Measurements from ENCODE around the gene SPN.

Gene SPN

DNA sequence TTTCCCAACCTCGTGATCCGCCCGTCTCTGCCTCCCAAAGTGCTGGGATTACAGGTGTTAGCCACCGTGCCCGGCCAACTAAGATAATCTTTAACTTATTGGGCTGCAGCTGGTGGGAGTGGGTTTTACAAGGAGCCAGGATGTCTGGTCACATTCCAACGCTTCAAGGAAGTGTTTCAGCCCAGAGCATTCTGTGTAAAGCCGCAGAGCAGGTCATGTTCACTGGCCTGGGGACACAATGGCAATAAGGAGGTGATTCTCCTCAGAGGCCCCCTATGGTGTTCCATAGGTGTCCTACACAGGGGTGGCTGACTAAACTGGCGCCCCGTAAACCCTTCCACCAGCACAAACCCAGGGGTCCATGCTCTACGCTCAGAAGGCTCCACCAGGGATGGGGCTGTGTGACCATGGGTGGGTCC, 17.1 kb downstream of the SPN start:
- DNase-seq, result peak; percentile 77
- peaks cover 2% of the 10 kb centered on the region for H3K4me1 ChIP-seq (ENCODE audit: control insufficient read depth, low read depth, low read length)

DNA sequence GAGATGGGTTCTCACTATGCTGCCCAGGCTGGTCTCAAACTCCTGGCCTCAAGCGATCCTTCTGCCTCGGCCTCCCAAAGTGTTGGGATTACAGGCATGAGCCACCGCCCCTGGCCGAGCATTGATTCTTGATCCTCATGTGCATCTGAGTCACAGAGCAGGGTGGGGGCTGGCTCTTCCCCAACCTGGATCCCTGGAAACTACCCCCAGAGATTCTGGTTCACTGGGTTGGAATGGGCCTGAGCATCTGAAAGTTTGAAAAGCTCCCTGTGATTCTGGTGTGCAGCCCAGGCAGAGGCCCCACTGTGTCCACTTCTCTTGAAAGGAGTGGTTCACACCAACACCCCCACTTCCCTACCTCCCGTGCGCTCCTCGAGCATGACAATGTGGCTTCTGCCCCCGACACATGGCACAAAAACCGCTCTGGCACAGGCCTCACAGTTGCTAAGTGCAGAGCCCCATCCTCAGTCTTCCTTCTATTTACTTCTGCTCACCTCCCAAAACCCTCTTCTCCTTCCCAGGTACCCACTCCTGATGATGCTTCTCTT, 20.6 kb downstream of the SPN start:
- no peak overlapping the region for H3K18ac ChIP-seq (ENCODE audit: low read length)
- H2BK5ac ChIP-seq (ENCODE audit: low read length), result no peak overlapping the region
- no peaks in the 10 kb centered on the region for H3K27me3 ChIP-seq (ENCODE audit: insufficient read depth, low read length, poor library complexity)
- H3K23ac ChIP-seq (ENCODE audit: low read length), result no peak overlapping the region
- no peak overlapping the region for H3K4me2 ChIP-seq (ENCODE audit: low read length)
- no peak overlapping the region for H3K27ac ChIP-seq (ENCODE audit: low read depth, low read length)
- no peak overlapping the region for H2BK120ac ChIP-seq (ENCODE audit: low read depth, low read length)
- no peak overlapping the region for H3K4ac ChIP-seq (ENCODE audit: low read depth, low read length)
- H3K79me2 ChIP-seq (ENCODE audit: control insufficient read depth, insufficient read depth, low read length), result peaks cover 11% of the 10 kb centered on the region
- no peak overlapping the region for H4K5ac ChIP-seq (ENCODE audit: low read length)
- H3K4me1 ChIP-seq (ENCODE audit: control insufficient read depth, low read depth, low read length), result peaks cover 1% of the 10 kb centered on the region
- H3K9ac ChIP-seq (ENCODE audit: low read length), result no peak overlapping the region
- H3K56ac ChIP-seq (ENCODE audit: low read length), result no peak overlapping the region
- no peak for DNase-seq
- H3K36me3 ChIP-seq (ENCODE audit: control insufficient read depth, insufficient read depth, low read length), result peaks cover 3% of the 10 kb centered on the region
- H4K8ac ChIP-seq (ENCODE audit: low read depth, low read length), result no peak overlapping the region
- peaks cover 4% of the 10 kb centered on the region for H3K79me1 ChIP-seq (ENCODE audit: low read length)
- WGBS (ENCODE audit: extremely low coverage, insufficient coverage, low lambda C conversion rate), result no CpG with 5 or more reads among the region's 9 CpGs
- H3K4me3 ChIP-seq (ENCODE audit: low read length), result no peak overlapping the region
- no peak overlapping the region for H2AK5ac ChIP-seq (ENCODE audit: low read length)
- no peak overlapping the region for H2BK15ac ChIP-seq (replicated peaks; ENCODE audit: low read depth)

More for the DNA sequence above, 17.1 kb downstream of the SPN start:
- Histone ChIP-seq H3K56ac (ENCODE audit: low read length) (peak overlapping the region; percentile 71), H2BK15ac (replicated peaks; ENCODE audit: low read depth) (no peak overlapping the region), H4K8ac (ENCODE audit: low read depth, low read length) (no peak overlapping the region), H2BK120ac (ENCODE audit: low read depth, low read length) (no peak overlapping the region), H3K36me3 (ENCODE audit: control insufficient read depth, insufficient read depth, low read length) (peaks cover 3% of the 10 kb centered on the region), H3K27me3 (ENCODE audit: insufficient read depth, low read length, poor library complexity) (no peaks in the 10 kb centered on the region), H3K9ac (ENCODE audit: low read length) (peak overlapping the region; percentile 8), H3K23ac (ENCODE audit: low read length) (peak overlapping the region; percentile 66), H3K79me1 (ENCODE audit: low read length) (peaks cover 2% of the 10 kb centered on the region), H4K5ac (ENCODE audit: low read length) (no peak overlapping the region), H2AK5ac (ENCODE audit: low read length) (peak overlapping the region; percentile 74), H3K18ac (ENCODE audit: low read length) (peak overlapping the region; percentile 19), H2BK5ac (ENCODE audit: low read length) (peak overlapping the region; percentile 13), H3K4me3 (ENCODE audit: low read length) (no peak overlapping the region), H3K4me2 (ENCODE audit: low read length) (no peak overlapping the region), H3K79me2 (ENCODE audit: control insufficient read depth, insufficient read depth, low read length) (peaks cover 9% of the 10 kb centered on the region), H3K4ac (ENCODE audit: low read depth, low read length) (peak overlapping the region; percentile 56), H3K27ac (ENCODE audit: low read depth, low read length) (peak overlapping the region; percentile 71)
- WGBS (ENCODE audit: extremely low coverage, insufficient coverage, low lambda C conversion rate), result no CpG with 5 or more reads among the region's 10 CpGs

DNA sequence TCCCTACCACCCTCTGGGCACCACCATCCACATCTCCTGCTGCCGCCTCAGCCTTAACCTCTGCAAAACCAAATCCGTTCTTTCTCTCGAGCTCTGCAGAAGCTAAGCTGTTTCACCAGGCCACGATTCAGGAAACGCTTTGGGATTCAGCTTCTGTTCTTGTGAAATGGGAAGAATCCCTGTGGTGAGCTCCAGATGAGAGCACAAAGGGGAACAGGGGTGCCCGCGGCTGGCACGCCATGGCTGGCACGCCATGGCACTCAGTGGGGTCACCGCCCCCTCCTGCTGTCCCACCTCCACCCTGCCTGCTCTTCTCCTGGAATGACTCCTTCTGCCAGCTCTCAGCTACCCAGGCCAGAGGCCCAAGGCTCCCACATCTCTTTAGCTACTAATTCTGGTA, 21.6 kb downstream of the SPN start:
- Histone ChIP-seq H4K8ac (ENCODE audit: low read depth, low read length) (no peak overlapping the region), H3K79me2 (ENCODE audit: control insufficient read depth, insufficient read depth, low read length) (peaks cover 11% of the 10 kb centered on the region), H3K79me1 (ENCODE audit: low read length) (peaks cover 4% of the 10 kb centered on the region), H3K4me3 (ENCODE audit: low read length) (no peak overlapping the region), H3K56ac (ENCODE audit: low read length) (no peak overlapping the region), H3K9ac (ENCODE audit: low read length) (no peak overlapping the region), H2AK5ac (ENCODE audit: low read length) (no peak overlapping the region), H4K5ac (ENCODE audit: low read length) (no peak overlapping the region), H2BK5ac (ENCODE audit: low read length) (no peak overlapping the region), H3K4me2 (ENCODE audit: low read length) (no peak overlapping the region), H3K4me1 (ENCODE audit: control insufficient read depth, low read depth, low read length) (no peaks in the 10 kb centered on the region), H3K4ac (ENCODE audit: low read depth, low read length) (no peak overlapping the region), H2BK15ac (replicated peaks; ENCODE audit: low read depth) (no peak overlapping the region), H3K36me3 (ENCODE audit: control insufficient read depth, insufficient read depth, low read length) (peaks cover 3% of the 10 kb centered on the region), H2BK120ac (ENCODE audit: low read depth, low read length) (no peak overlapping the region), H3K27me3 (ENCODE audit: insufficient read depth, low read length, poor library complexity) (no peaks in the 10 kb centered on the region), H3K18ac (ENCODE audit: low read length) (no peak overlapping the region), H3K23ac (ENCODE audit: low read length) (no peak overlapping the region), H3K27ac (ENCODE audit: low read depth, low read length) (no peak overlapping the region)
- no peak for DNase-seq
- no CpG with 5 or more reads among the region's 10 CpGs for WGBS (ENCODE audit: extremely low coverage, insufficient coverage, low lambda C conversion rate)

DNA sequence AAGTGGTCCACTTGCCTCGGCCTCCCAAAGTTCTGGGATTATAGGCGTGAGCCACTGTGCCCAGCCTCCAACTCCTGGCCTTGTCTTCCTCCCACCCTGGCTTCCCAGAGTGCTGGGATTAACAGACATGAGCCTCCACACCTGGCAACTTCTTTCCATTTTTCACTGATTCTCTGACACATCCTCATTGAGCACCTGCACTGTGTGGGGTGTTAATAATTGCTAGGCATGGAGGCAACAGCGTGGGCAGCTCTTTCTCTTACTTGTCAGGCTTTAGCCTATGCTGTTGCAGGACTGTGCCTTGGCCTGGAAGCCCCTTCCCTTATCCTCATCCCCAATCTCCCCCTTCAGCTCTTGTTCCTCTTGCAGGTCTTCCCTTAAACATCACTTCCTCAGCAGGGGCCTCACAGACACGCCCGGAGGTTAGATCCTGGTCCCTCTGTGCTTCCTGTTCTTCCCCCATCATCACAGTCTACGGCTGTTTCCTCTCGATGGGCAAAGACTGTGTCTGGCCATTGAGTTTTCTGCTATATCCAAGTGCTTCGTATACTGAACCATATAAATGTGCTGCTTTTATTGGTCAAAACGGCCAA, 23.8 kb downstream of the SPN start:
- no peaks in the 10 kb centered on the region for H3K4me1 ChIP-seq (ENCODE audit: control insufficient read depth, low read depth, low read length)
- H3K27ac ChIP-seq (ENCODE audit: low read depth, low read length), result no peak overlapping the region
- no peak overlapping the region for H2BK120ac ChIP-seq (ENCODE audit: low read depth, low read length)
- H4K5ac ChIP-seq (ENCODE audit: low read length), result no peak overlapping the region
- H3K27me3 ChIP-seq (ENCODE audit: insufficient read depth, low read length, poor library complexity), result no peaks in the 10 kb centered on the region
- H3K4me3 ChIP-seq (ENCODE audit: low read length), result no peak overlapping the region
- peaks cover 8% of the 10 kb centered on the region for H3K79me2 ChIP-seq (ENCODE audit: control insufficient read depth, insufficient read depth, low read length)
- peaks cover 8% of the 10 kb centered on the region for H3K79me1 ChIP-seq (ENCODE audit: low read length)
- H2BK5ac ChIP-seq (ENCODE audit: low read length), result no peak overlapping the region
- H3K18ac ChIP-seq (ENCODE audit: low read length), result no peak overlapping the region
- no peak overlapping the region for H4K8ac ChIP-seq (ENCODE audit: low read depth, low read length)
- no peak overlapping the region for H3K56ac ChIP-seq (ENCODE audit: low read length)
- no peak overlapping the region for H2AK5ac ChIP-seq (ENCODE audit: low read length)
- no peak overlapping the region for H3K9ac ChIP-seq (ENCODE audit: low read length)
- no peak overlapping the region for H2BK15ac ChIP-seq (replicated peaks; ENCODE audit: low read depth)
- H3K4me2 ChIP-seq (ENCODE audit: low read length), result no peak overlapping the region
- WGBS (ENCODE audit: extremely low coverage, insufficient coverage, low lambda C conversion rate), result no CpG with 5 or more reads among the region's 9 CpGs
- H3K36me3 ChIP-seq (ENCODE audit: control insufficient read depth, insufficient read depth, low read length), result peaks cover 3% of the 10 kb centered on the region
- H3K23ac ChIP-seq (ENCODE audit: low read length), result no peak overlapping the region
- H3K4ac ChIP-seq (ENCODE audit: low read depth, low read length), result no peak overlapping the region
- no peak for DNase-seq

DNA sequence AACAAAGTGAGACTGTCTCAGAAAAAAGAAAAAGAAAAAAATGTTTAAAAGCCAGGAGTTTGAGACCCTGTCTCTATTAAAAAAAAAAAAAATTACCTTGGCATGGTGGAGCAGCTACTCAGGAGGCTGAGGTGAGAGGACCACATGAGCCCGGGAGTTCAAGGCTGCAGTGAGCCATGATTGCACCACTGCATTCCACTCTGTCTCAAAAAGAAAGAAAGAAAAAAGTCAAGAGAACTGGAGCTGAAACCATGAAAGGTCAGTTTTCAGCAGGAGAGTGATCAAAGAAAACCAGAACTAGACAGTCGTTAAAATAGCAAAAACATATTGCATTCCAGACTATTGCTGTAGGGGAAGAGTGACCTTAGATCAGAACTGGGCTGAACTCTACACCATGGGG, 24.7 kb downstream of the SPN start:
- Histone ChIP-seq H4K5ac (ENCODE audit: low read length) (no peak overlapping the region), H3K79me2 (ENCODE audit: control insufficient read depth, insufficient read depth, low read length) (peaks cover 8% of the 10 kb centered on the region), H3K4me2 (ENCODE audit: low read length) (no peak overlapping the region), H3K18ac (ENCODE audit: low read length) (no peak overlapping the region), H3K4me1 (ENCODE audit: control insufficient read depth, low read depth, low read length) (no peaks in the 10 kb centered on the region), H2BK5ac (ENCODE audit: low read length) (no peak overlapping the region), H3K23ac (ENCODE audit: low read length) (no peak overlapping the region), H2BK15ac (replicated peaks; ENCODE audit: low read depth) (no peak overlapping the region), H3K4me3 (ENCODE audit: low read length) (no peak overlapping the region), H4K8ac (ENCODE audit: low read depth, low read length) (no peak overlapping the region), H3K36me3 (ENCODE audit: control insufficient read depth, insufficient read depth, low read length) (peaks cover 3% of the 10 kb centered on the region), H3K56ac (ENCODE audit: low read length) (no peak overlapping the region), H3K27me3 (ENCODE audit: insufficient read depth, low read length, poor library complexity) (no peaks in the 10 kb centered on the region), H2BK120ac (ENCODE audit: low read depth, low read length) (no peak overlapping the region), H3K27ac (ENCODE audit: low read depth, low read length) (no peak overlapping the region), H2AK5ac (ENCODE audit: low read length) (no peak overlapping the region), H3K79me1 (ENCODE audit: low read length) (peaks cover 8% of the 10 kb centered on the region), H3K9ac (ENCODE audit: low read length) (no peak overlapping the region), H3K4ac (ENCODE audit: low read depth, low read length) (no peak overlapping the region)
- no CpG with 5 or more reads among the region's 2 CpGs for WGBS (ENCODE audit: extremely low coverage, insufficient coverage, low lambda C conversion rate)
- DNase-seq, result no peak

DNA sequence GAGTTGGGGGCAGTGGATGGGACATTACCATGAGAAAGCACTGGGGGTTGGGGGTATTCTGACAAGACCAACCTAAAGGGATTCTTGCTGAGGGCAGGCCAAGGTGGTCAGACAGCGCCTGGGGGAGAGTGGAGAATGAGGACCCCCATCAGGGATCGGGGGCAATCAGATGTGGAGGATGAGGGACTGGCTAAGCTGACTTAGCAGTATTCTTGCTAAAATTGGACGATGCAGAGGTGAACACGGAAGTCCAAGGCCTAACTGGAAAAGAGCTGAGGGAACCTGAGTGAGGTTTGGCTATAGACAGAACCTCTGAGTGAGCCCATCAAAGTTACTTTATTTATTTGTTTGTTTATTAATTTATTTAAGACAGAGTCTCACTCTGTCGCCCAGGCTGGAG, 25.1 kb downstream of the SPN start:
- Histone ChIP-seq H2BK5ac (ENCODE audit: low read length) (no peak overlapping the region), H2BK15ac (replicated peaks; ENCODE audit: low read depth) (no peak overlapping the region), H3K56ac (ENCODE audit: low read length) (no peak overlapping the region), H4K5ac (ENCODE audit: low read length) (no peak overlapping the region), H3K4me3 (ENCODE audit: low read length) (no peak overlapping the region), H3K27me3 (ENCODE audit: insufficient read depth, low read length, poor library complexity) (no peaks in the 10 kb centered on the region), H2BK120ac (ENCODE audit: low read depth, low read length) (no peak overlapping the region), H4K8ac (ENCODE audit: low read depth, low read length) (no peak overlapping the region), H3K4me2 (ENCODE audit: low read length) (no peak overlapping the region), H3K4ac (ENCODE audit: low read depth, low read length) (no peak overlapping the region), H3K79me1 (ENCODE audit: low read length) (peaks cover 8% of the 10 kb centered on the region), H3K36me3 (ENCODE audit: control insufficient read depth, insufficient read depth, low read length) (peaks cover 3% of the 10 kb centered on the region), H3K9ac (ENCODE audit: low read length) (no peak overlapping the region), H3K27ac (ENCODE audit: low read depth, low read length) (no peak overlapping the region), H3K18ac (ENCODE audit: low read length) (no peak overlapping the region), H2AK5ac (ENCODE audit: low read length) (no peak overlapping the region), H3K79me2 (ENCODE audit: control insufficient read depth, insufficient read depth, low read length) (peaks cover 8% of the 10 kb centered on the region), H3K4me1 (ENCODE audit: control insufficient read depth, low read depth, low read length) (no peaks in the 10 kb centered on the region), H3K23ac (ENCODE audit: low read length) (no peak overlapping the region)
- no CpG with 5 or more reads among the region's 5 CpGs for WGBS (ENCODE audit: extremely low coverage, insufficient coverage, low lambda C conversion rate)
- DNase-seq, result no peak

Data from mesendoderm (in vitro differentiated cells).